ENCODE measurements around the gene RSPH1. TPM values are rescaled to one million over a fixed set of nuclear protein-coding genes. Genes with fewer than 3 reads are reported as not detected.

Gene RSPH1
- total and polyA plus RNA-seq, 2 of the 8 experiments (the other 6 are each of a cell fraction or from before 2014, with no cell fraction given): 0.24 TPM; not detected in 1

DNA sequence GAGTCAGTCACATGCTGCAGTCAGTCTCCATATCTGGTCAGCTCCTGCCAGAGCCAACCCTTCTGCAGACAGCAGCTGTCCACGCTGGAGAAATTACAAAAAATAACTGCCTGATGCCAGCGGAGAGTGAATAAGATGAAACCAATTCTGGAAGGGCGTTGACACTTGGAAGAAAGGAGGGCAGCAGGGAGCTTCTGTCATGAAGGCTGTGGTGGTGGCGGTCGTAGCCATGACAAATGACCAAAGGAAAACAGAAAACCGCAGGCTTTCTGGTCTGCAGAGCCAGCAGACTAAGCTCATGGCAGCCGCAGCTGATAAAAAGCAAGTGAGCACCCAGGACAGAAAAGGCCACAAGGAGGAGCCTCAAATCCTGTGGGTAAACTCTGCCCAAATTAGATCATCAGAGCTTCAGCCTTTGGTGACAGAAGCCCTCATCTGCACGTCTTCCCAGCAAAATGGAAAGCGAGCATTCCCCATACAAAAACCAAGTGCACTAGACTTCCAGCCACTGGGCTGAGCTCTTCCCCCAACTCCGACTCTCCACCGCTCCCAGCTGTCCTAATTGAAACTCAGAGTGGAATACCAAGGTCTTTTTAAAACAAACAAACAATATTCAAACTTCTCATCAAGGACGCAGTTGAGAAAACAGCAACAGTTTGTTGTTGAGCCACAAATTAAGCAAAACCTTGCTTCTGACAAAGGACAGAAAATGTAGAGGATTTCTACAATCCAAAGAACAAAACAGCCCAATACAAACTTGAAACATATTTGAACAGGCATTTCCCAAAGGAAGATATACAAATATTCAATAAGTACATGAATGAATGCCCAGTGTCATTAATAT, 28.7 kb downstream of the RSPH1 start:
- Histone ChIP-seq H4K20me1 (replicated peaks in 1 of 2; ENCODE audit: control insufficient read depth in 1 of 2, insufficient read depth in 2 of 2, low read length in 2 of 2) (no peaks in the 10 kb centered on the region), H3K9me3 (ENCODE audit: insufficient read depth in 2 of 2, low read depth in 1 of 2, low read length in 1 of 2) (no peaks in the 10 kb centered on the region; a peak in 1 of 4 replicates), H3K4ac (replicated peaks; ENCODE audit: insufficient read length, low read depth, low read length) (no peak overlapping the region), H2AFZ (ENCODE audit: low read length) (0 out of 2 replicates have a peak overlapping the region, but pooled peaks have one; percentile 27), H3K4me1 (replicated peaks in 1 of 4; ENCODE audit: control insufficient read depth in 3 of 4, insufficient read depth in 4 of 4, low read length in 3 of 4) (peaks cover 0 to 6% (median 5%) of the 10 kb centered on the region in 4 experiments; a peak in 6 of 7 replicates), H2BK20ac (ENCODE audit: low read length) (no peak overlapping the region), H3K4me3 (ENCODE audit: extremely low read depth in 1 of 4, insufficient read depth in 2 of 4, low read depth in 3 of 4, low read length in 4 of 4) (no peak overlapping the region), H4K5ac (ENCODE audit: insufficient read length, low read depth, low read length) (no peak overlapping the region), H4K91ac (replicated peaks; ENCODE audit: insufficient read length, low read length) (no peak overlapping the region), H2BK12ac (ENCODE audit: low read depth, low read length) (no peak overlapping the region), H3K36me3 (ENCODE audit: control insufficient read depth in 2 of 4, insufficient read depth in 4 of 4, low read length in 3 of 4) (no peaks in the 10 kb centered on the region), H3K23ac (ENCODE audit: insufficient read length) (no peak overlapping the region), H3K23me2 (ENCODE audit: low read depth, low read length) (no peaks in the 10 kb centered on the region; the same call in none of the 2 replicates), H2BK120ac (replicated peaks; ENCODE audit: low read depth, low read length) (no peak overlapping the region), H2BK5ac (ENCODE audit: low read depth, low read length) (no peak overlapping the region), H3K9ac (replicated peaks in 1 of 4; ENCODE audit: extremely low read depth in 1 of 4, low read depth in 3 of 4, low read length in 3 of 4) (no peak overlapping the region), H3K79me1 (ENCODE audit: low read depth, low read length) (no peaks in the 10 kb centered on the region), H4K8ac (ENCODE audit: extremely low read depth, insufficient read depth, low read length) (no peak overlapping the region), H3K27ac (ENCODE audit: low read depth, low read length) (no peak overlapping the region), H2BK15ac (ENCODE audit: low read length) (no peak overlapping the region), H3K18ac (ENCODE audit: extremely low read depth, low read length) (no peak overlapping the region), H3K79me2 (ENCODE audit: control insufficient read depth in 1 of 2, insufficient read depth in 2 of 2, low read length in 2 of 2) (no peaks in the 10 kb centered on the region), H3K14ac (ENCODE audit: insufficient read length) (no peak overlapping the region), H3K4me2 (ENCODE audit: insufficient read depth in 1 of 2, low read depth in 2 of 2, low read length in 2 of 2) (no peak overlapping the region), H3K27me3 (replicated peaks in 1 of 4; ENCODE audit: control insufficient read depth in 3 of 4, extremely low read depth in 1 of 4, insufficient read depth in 3 of 4, low read length in 3 of 4) (no peaks in the 10 kb centered on the region; a peak in 1 of 7 replicates), H3K56ac (replicated peaks; ENCODE audit: insufficient read length, low read depth, low read length) (no peak overlapping the region), H2AK5ac (ENCODE audit: low read depth, low read length) (no peak overlapping the region)
- no peak for TF ChIP-seq RBBP5 (IDR thresholded peaks at IDR 0.05; ENCODE audit: borderline replicate concordance, low read depth, low read length)
- no peak for TF ChIP-seq EGR1 (IDR thresholded peaks at IDR 0.05; ENCODE audit: borderline replicate concordance, low read depth, low read length)
- TF ChIP-seq CTCF (IDR thresholded peaks at IDR 0.05; ENCODE audit: control extremely low read depth in 1 of 3, insufficient read depth in 1 of 3, low read depth in 1 of 3, low read length in 3 of 3): peak; percentile 18 to 58 (median 55)
- TF ChIP-seq RAD21 (IDR thresholded peaks at IDR 0.05 in 1 of 2, conservative IDR thresholded peaks at IDR 0.05 in 1 of 2; ENCODE audit: low read depth in 2 of 2, low read length in 2 of 2): peak; percentile 53 to 66
- CTCF ChIA-PET (ENCODE audit: partially characterized antibody): interaction anchor here (0.7 to 2.0 kb wide), 19 partner anchors 11 to 304 kb away, joined by 3 to 19 read pairs (median 4); partner anchors contain the start of gene RSPH1
- FAIRE-seq (peak; percentile 28), DNase-seq (ENCODE audit: low read depth in 1 of 2, low spot score in 2 of 2) (no peak)
- POLR2A ChIA-PET (ENCODE audit: partially characterized antibody): interaction anchor here (1.9 kb wide), 1 partner anchor 9 kb away, joined by 4 read pairs; no protein-coding TSS in a partner anchor
- WGBS, 2 experiments (ENCODE audit: extremely low coverage in 1 of 2, insufficient coverage in 1 of 2, insufficient read length in 1 of 2, insufficient replicate concordance in 2 of 2, low coverage in 1 of 2, low lambda C conversion rate in 2 of 2, missing lambda C conversion rate in 1 of 2): 75% methylated on average over 12 of the region's 12 CpGs; no CpG with 5 or more reads in 1 of the 2 experiments

Data from H1 (cell line).